Right renal cortex interstitium (tissue), 3 donors: Measurements from ENCODE around the gene HOXB9. TPM values are rescaled to one million over a fixed set of nuclear protein-coding genes. Genes with fewer than 3 reads are reported as not detected.

ENCODE experiments used
- DNase-seq, 3 donors: peaks; one replicate each; pipeline ENCODE4 v3.0.0-alpha.2; 2013; ENCODE audit warnings: low read depth in 3 of 3, low spot score in 2 of 3
- polyA plus RNA-seq, 3 donors: library from polyadenylated mRNA; unstranded; fragments of 120-200 nt; gene quantifications; one replicate each; pipeline ENCODE4 v1.2.1, GENCODE V29; 2013; ENCODE audit not compliant: insufficient read length in 3 of 3

HOXB9 gene
- polyA plus RNA-seq, 3 donors: 51.5 to 70.6 (median 68.4) TPM

- DNase-seq: no peak
These were observed 488 bp downstream of the HOXB9 start for GRCh38 chr17:48625495-48626244.

- DNase-seq: no peak
These were observed 1.3 kb downstream of the HOXB9 start for GRCh38 chr17:48624544-48625494.

- DNase-seq: no peak
These were observed 2.0 kb downstream of the HOXB9 start for GRCh38 chr17:48624118-48624517.

- no peak for DNase-seq
These were observed 2.6 kb downstream of the HOXB9 start for GRCh38 chr17:48623583-48623982.

GRCh38 chr17:48622857-48623256 lies 3.3 kb downstream of the HOXB9 start:
- DNase-seq: no peak

GRCh38 chr17:48621410-48622392 lies 4.5 kb downstream of the HOXB9 start:
- no peak for DNase-seq

- DNase-seq: no peak
These were observed 5.6 kb downstream of the HOXB9 start for GRCh38 chr17:48620461-48621139.

- DNase-seq: no peak
These were observed 6.2 kb downstream of the HOXB9 start for GRCh38 chr17:48619826-48620449.

- no peak for DNase-seq
These were observed 7.8 kb downstream of the HOXB9 start for GRCh38 chr17:48618256-48618896.

- no peak for DNase-seq
These were observed 8.5 kb downstream of the HOXB9 start for GRCh38 chr17:48617471-48618255.

- no peak for DNase-seq
These were observed 9.3 kb downstream of the HOXB9 start for GRCh38 chr17:48616717-48617470.

- DNase-seq: no peak
These were observed 10.0 kb downstream of the HOXB9 start for GRCh38 chr17:48615963-48616716.

GRCh38 chr17:48615047-48615962 lies 10.9 kb downstream of the HOXB9 start, which contains the start of gene HOXB8:
Gene HOXB8 (minus strand): TSS chr17:48615292. CDS start chr17:48614704, 588 bp downstream.
- peak in 1 of 3 donors; percentile 67 for DNase-seq

GRCh38 chr17:48613862-48614694 lies 12.1 kb downstream of the HOXB9 start:
- peak in 1 of 3 donors; percentile 18 for DNase-seq
